COR-L47 (cell line): ENCODE data around the gene GPRIN2.
"Not testable (repeated sequence)": the region's sequence is repeated elsewhere in the genome, so short reads cannot be mapped to it uniquely, and the experiment has no call there.

Experiments
- DNase-seq: peaks from one replicate; lab custom pipeline; 2025; lab: John Stamatoyannopoulos, UW

The GPRIN2 gene

GRCh38 chr10:46520381-46520780 lies 36.1 kb downstream of the GPRIN2 start:
- DNase-seq: no peak

GRCh38 chr10:46518028-46518725 lies 38.3 kb downstream of the GPRIN2 start:
- DNase-seq: no peak

DNA sequence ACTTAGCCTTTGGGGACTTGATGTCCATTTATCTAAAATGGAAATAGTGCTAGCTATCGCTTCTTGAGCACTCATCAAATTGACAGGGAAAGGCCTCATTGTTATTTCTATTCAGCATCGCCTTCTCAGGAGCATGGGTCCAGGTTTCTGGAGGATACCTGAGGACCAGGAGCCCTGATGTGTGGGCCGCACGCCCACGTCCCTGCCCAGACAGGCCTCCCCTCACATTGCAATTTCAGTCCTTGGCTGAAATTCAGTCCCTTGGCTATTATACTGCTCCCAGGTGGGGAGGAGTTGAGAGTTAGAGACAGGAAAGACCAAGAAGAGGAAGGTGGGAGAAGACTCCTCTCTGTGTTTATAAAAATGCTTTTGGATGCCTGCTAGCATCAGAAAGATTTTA lies 38.9 kb downstream of the GPRIN2 start:
- no peak for DNase-seq

DNA sequence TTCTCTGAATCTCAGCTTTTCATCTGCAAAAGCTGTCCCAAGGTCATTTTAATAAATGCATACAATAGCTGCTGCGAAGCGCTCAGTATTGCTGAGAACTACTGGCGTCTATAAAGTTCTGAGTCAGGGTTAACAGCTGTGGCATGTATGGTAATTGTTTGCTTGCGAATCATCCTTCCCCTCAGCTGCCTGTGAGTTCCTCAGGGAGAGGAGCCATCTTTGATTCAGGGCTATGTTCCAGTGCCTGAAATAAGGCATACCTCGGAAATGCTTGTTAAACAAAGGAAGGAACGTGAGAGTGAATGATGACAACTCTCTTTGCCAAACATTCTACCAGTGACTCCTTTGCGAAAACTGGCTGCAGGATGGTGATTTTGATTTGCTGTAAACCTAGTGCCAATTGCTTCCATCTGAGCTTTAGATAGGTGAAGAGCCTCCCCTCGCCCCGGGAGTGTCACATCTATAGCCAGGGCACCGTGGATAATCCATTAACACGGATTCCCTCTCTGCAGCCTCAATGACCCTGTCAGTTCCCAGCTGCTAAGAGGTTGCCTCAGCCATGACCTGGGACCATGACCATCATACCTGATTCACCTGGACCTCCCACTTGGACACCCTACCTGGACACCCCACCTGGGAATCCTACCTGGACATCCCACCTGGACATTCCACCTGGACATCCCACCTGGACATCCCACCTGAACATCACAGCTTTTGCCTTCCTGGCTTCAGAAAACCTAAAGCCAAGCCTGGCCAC lies 39.6 kb downstream of the GPRIN2 start:
- DNase-seq: no peak

DNA sequence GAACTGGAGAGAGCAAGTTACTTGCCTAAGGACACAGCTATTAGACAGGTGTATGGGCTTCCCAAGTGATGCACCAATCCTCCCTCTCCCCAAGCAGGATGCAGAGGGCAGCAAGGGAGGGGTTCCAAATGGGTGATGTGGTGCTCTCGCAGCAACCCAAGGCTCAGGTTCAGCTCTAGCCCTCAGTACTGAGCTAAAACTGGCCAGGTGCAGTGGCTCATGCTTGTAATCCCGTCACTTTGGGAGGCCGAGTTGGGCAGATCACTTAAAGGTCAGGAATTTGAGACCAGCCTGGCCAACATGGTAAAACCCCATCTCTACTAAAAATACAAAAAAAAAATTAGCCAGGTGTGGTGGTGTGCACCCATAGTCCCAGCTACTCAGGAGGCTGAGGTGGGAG lies 40.7 kb downstream of the GPRIN2 start:
- DNase-seq: no peak

DNA sequence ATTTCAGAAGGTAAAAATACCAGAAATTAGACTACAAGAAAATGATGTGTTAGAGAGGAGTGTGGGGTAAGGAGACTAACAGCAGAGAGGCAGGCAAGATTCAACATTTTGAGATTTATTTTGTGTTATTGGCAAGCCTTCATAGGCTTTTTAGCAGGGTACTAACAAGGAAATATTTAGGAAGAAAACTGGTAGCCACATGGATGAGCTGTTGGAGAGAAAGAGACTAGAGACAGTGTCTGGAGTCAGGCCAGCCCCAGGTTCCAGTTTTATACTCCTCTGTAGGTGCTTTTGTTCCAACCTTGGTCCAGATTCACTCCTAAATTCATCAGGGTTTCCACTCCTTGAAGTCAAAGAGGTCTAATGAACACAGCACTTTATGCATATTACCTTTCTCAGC lies 41.1 kb downstream of the GPRIN2 start:
- no peak for DNase-seq

GRCh38 chr10:46514899-46515298 lies 41.6 kb downstream of the GPRIN2 start:
- DNase-seq: no peak

DNA sequence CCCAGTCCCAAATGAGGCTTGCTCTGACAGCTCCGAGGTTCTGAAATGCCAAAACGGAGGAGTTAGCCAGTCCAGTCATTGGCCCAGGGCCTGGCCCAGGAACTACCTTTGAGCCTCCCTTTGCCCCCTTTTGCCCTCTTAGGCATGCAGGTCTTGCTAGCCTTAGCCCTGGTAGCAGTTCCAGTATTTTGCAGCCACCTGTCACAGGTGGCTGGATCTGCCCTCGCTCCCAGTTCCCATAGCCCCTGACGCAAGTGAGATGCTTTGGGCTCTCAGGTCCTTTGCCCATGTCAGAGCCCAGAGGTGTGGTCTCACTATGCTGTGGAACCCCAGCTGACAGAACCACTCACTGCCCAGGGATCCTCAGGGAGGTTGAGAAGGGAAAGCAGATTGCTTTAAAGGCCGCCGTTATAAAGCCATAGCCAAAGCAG lies 42.0 kb downstream of the GPRIN2 start:
- DNase-seq: no peak

GRCh38 chr10:46513333-46513732 lies 43.1 kb downstream of the GPRIN2 start:
- not testable (repeated sequence) for DNase-seq

DNA sequence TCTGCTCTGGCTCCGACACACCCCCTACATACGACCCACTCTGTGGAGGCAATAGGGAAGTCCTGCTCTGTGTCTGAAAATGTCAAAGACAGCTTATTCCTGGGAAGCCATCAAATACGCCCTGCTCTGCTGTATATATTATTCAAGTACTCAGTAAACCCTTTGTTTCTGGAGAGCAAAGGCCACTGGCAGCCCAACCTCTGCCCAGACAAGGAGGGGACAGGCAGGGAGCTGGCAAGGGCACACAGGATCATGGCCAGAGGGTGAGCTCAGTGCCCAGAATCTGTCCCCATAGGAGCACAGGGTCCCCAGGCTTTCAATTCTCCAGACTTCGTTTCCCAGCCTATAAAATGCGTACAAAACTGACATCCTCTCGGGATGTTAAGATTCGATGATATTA lies 43.7 kb downstream of the GPRIN2 start:
- not testable (repeated sequence) for DNase-seq

- not testable (repeated sequence) for DNase-seq
Measured at GRCh38 chr10:46512002-46512401, 44.5 kb downstream of the GPRIN2 start.
